CD4-positive, alpha-beta T cell (primary cell): ENCODE measurements around the gene RNF4. TPM values are rescaled to one million over a fixed set of nuclear protein-coding genes. Genes with fewer than 3 reads are reported as not detected.

Source experiments
- ATAC-seq: fragments of 200-7000 bp; cut with Tn5 transposase; one replicate; pipeline ENCODE4 v1.10.0; 2022; ENCODE audit warnings: mild to moderate bottlenecking; ENCODE audit not compliant: poor library complexity
- CTCF ChIA-PET: fragments of 350-600 bp; sonication (Branson Sonifier 250); formaldehyde crosslinking; loops from one replicate; lab custom pipeline; 2021; ENCODE audit warnings: antibody characterized with exemption, inconsistent platforms; lab: Charles Lee
- POLR2A ChIA-PET: fragments of 350-600 bp; sonication (Branson Sonifier 250); formaldehyde crosslinking; loops from one replicate; lab custom pipeline; 2021; ENCODE audit warnings: antibody characterized with exemption, inconsistent platforms; lab: Charles Lee
- DNase-seq, 14 experiments: peaks; one replicate each; pipeline ENCODE4 v3.0.0-alpha.2; 2013 to 2020; ENCODE audit warnings: mixed read lengths in 2 of 14
- H3K27ac ChIP-seq, 2 donors: one replicate each; pipeline versions ENCODE4 v1.5.1 to v1.7.0; 2013; ENCODE audit warnings: low read length in 2 of 2, low read depth in 1 of 2, mild to moderate bottlenecking in 1 of 2
- H3K27me3 ChIP-seq, 2 experiments: 1 replicate in 1 of 2; 2 replicates in 1 of 2; pipeline versions ENCODE4 v1.6.1 to v1.7.0; 2013; ENCODE audit warnings: low read length in 2 of 2, control low read depth in 1 of 2, mild to moderate bottlenecking in 1 of 2, moderate library complexity in 1 of 2; ENCODE audit not compliant: insufficient read depth in 2 of 2, control insufficient read depth in 1 of 2
- H3K36me3 ChIP-seq: one replicate; pipeline ENCODE4 v1.6.1; 2013; ENCODE audit warnings: low read length, control low read depth; ENCODE audit not compliant: insufficient read depth
- H3K4me1 ChIP-seq: one replicate; pipeline ENCODE4 v1.6.1; 2013; ENCODE audit warnings: low read length, control low read depth; ENCODE audit not compliant: insufficient read depth
- H3K4me3 ChIP-seq: one replicate; pipeline ENCODE4 v1.5.1; 2013; ENCODE audit warnings: mild to moderate bottlenecking, low read length, moderate library complexity
- H3K9me3 ChIP-seq, 2 experiments: 1 replicate in 1 of 2; 2 replicates in 1 of 2; pipeline versions ENCODE4 v1.6.1 to v1.7.0; 2013; ENCODE audit warnings: low read length in 2 of 2, mild to moderate bottlenecking in 2 of 2, control low read depth in 1 of 2, moderate library complexity in 1 of 2; ENCODE audit not compliant: control insufficient read depth in 1 of 2, insufficient read depth in 1 of 2
- H3K27ac Mint-ChIP-seq: one replicate; pipeline ENCODE4 v1.8.0; 2020; ENCODE audit warnings: mixed read lengths
- H3K27me3 Mint-ChIP-seq: one replicate; pipeline ENCODE4 v1.8.0; 2021; ENCODE audit warnings: mixed read lengths
- H3K36me3 Mint-ChIP-seq: one replicate; pipeline ENCODE4 v1.8.0; 2021; ENCODE audit warnings: low read depth, mixed read lengths
- H3K4me1 Mint-ChIP-seq: one replicate; pipeline ENCODE4 v1.8.0; 2021; ENCODE audit warnings: low read depth, mixed read lengths
- H3K4me3 Mint-ChIP-seq: one replicate; pipeline ENCODE4 v1.8.0; 2020; ENCODE audit warnings: mild to moderate bottlenecking, mixed read lengths
- H3K9me3 Mint-ChIP-seq: one replicate; pipeline ENCODE4 v1.8.0; 2020; ENCODE audit warnings: mixed read lengths
- CTCF ChIP-seq: fragments of 200-600 bp; IDR thresholded peaks from one replicate; pipeline ENCODE4 v1.8.0; 2022; ENCODE audit warnings: antibody characterized with exemption, mild to moderate bottlenecking
- intact Hi-C, 2 experiments: fragments of 100-400 bp; cut with DNase I in 1 of 2; cut with micrococcal nuclease in 1 of 2; formaldehyde crosslinking; loops; one replicate each; pipeline versions ENCODE4 v1.15.1 to v1.9.0; 2023 to 2025; cut with DNase I, micrococcal nuclease
- total RNA-seq, 174 experiments: library from RNA in 2 of 174; stranded (reverse) in 2 of 174; gene quantifications; one replicate each; pipeline ENCODE4 v1.2.3 and lab custom pipeline; 2021 to 2026

The RNF4 gene
- total RNA-seq, 2 experiments from 2014 or later: 106 to 109 TPM

GRCh38 chr4:2497931-2498330, 29.0 kb downstream of the RNF4 start:
- no peaks in the 10 kb centered on the region for H3K4me1 ChIP-seq
- intact Hi-C loops: no loop called here
- POLR2A ChIA-PET: no interaction called here
- no peak overlapping the region for H3K27ac ChIP-seq
- H3K4me3 Mint-ChIP-seq: no peak overlapping the region
- peaks cover 12% of the 10 kb centered on the region for H3K4me1 Mint-ChIP-seq
- no peaks in the 10 kb centered on the region for H3K27me3 ChIP-seq
- no peaks in the 10 kb centered on the region for H3K27me3 Mint-ChIP-seq
- H3K9me3 Mint-ChIP-seq: no peaks in the 10 kb centered on the region
- peaks cover 79% of the 10 kb centered on the region for H3K36me3 ChIP-seq
- H3K36me3 Mint-ChIP-seq: peaks cover 87% of the 10 kb centered on the region
- no peak for TF ChIP-seq CTCF
- H3K27ac Mint-ChIP-seq: no peak overlapping the region
- ATAC-seq (no peak), DNase-seq (peak in 3 of 14 experiments; percentile 23 to 46 (median 41))
- H3K4me3 ChIP-seq: no peak overlapping the region
- H3K9me3 ChIP-seq: no peaks in the 10 kb centered on the region
- CTCF ChIA-PET: interaction anchor here (0.6 kb wide), 1 partner anchor 80 kb away, joined by 3 read pairs; no protein-coding TSS in a partner anchor

GRCh38 chr4:2500547-2500946, 31.6 kb downstream of the RNF4 start:
- H3K27ac Mint-ChIP-seq: no peak overlapping the region
- Histone ChIP-seq H3K27ac (no peak overlapping the region), H3K27me3 (no peaks in the 10 kb centered on the region), H3K4me3 (no peak overlapping the region), H3K9me3 (no peaks in the 10 kb centered on the region), H3K4me1 (no peaks in the 10 kb centered on the region), H3K36me3 (peaks cover 75% of the 10 kb centered on the region)
- H3K36me3 Mint-ChIP-seq: peaks cover 82% of the 10 kb centered on the region
- H3K9me3 Mint-ChIP-seq: no peaks in the 10 kb centered on the region
- H3K27me3 Mint-ChIP-seq: no peaks in the 10 kb centered on the region
- H3K4me1 Mint-ChIP-seq: peaks cover 5% of the 10 kb centered on the region
- intact Hi-C loops: no loop called here
- ATAC-seq: no peak
- TF ChIP-seq CTCF: no peak
- CTCF ChIA-PET: no interaction called here
- POLR2A ChIA-PET: interaction anchor here (1.4 kb wide), 1 partner anchor 15 kb away, joined by 4 read pairs; no protein-coding TSS in a partner anchor
- DNase-seq: no peak
- H3K4me3 Mint-ChIP-seq: no peak overlapping the region

- ATAC-seq (no peak), DNase-seq (no peak)
- no peak for TF ChIP-seq CTCF
- no peaks in the 10 kb centered on the region for H3K9me3 ChIP-seq
- H3K4me1 ChIP-seq: no peaks in the 10 kb centered on the region
- H3K27me3 ChIP-seq: no peaks in the 10 kb centered on the region
- H3K36me3 Mint-ChIP-seq: peaks cover 83% of the 10 kb centered on the region
- intact Hi-C loops: no loop called here
- H3K27me3 Mint-ChIP-seq: no peaks in the 10 kb centered on the region
- ChIA-PET CTCF (no interaction called here), POLR2A (interaction anchor here (1.4 kb wide), 1 partner anchor 16 kb away, joined by 4 read pairs; no protein-coding TSS in a partner anchor)
- H3K36me3 ChIP-seq: peaks cover 77% of the 10 kb centered on the region
- H3K4me3 Mint-ChIP-seq: no peak overlapping the region
- no peaks in the 10 kb centered on the region for H3K9me3 Mint-ChIP-seq
- H3K4me1 Mint-ChIP-seq: peaks cover 6% of the 10 kb centered on the region
- peak overlapping the region; percentile 32 for H3K27ac Mint-ChIP-seq
- no peak overlapping the region for H3K27ac ChIP-seq
- H3K4me3 ChIP-seq: no peak overlapping the region
Observed at GRCh38 chr4:2501034-2501594, 32.2 kb downstream of the RNF4 start.
